Heart right ventricle (tissue), 16 donors: ENCODE measurements around the gene DIO3. TPM values are rescaled to one million over a fixed set of nuclear protein-coding genes. Genes with fewer than 3 reads are reported as not detected.

Source experiments
- ATAC-seq, 8 donors: fragments of 200-7000 bp; cut with Tn5 transposase; one replicate each; pipeline ENCODE4 v1.9.1; 2020; ENCODE audit warnings: mild to moderate bottlenecking in 8 of 8, moderate library complexity in 8 of 8, moderate number of reproducible peaks in 1 of 8
- DNase-seq, 2 donors: peaks; one replicate each; pipeline ENCODE4 v3.0.0-alpha.2; 2020
- H3K27ac ChIP-seq, 10 donors: fragments of 200-600 bp; sonication (generic) in 2 of 10; one replicate each; pipeline versions ENCODE4 v1.5.0 to v1.8.0; 2020 to 2022; ENCODE audit warnings: mild to moderate bottlenecking in 3 of 10
- H3K27me3 ChIP-seq, 7 donors: fragments of 200-600 bp; one replicate each; pipeline ENCODE4 v1.8.0; 2021 to 2022; ENCODE audit warnings: mild to moderate bottlenecking in 2 of 7
- H3K36me3 ChIP-seq, 9 donors: fragments of 200-600 bp; sonication (generic) in 1 of 9; one replicate each; pipeline versions ENCODE4 v1.5.0 to v1.8.0; 2020 to 2022; ENCODE audit warnings: mild to moderate bottlenecking in 2 of 9
- H3K4me1 ChIP-seq, 9 donors: fragments of 200-600 bp; sonication (generic) in 1 of 9; one replicate each; pipeline versions ENCODE4 v1.5.0 to v1.8.0; 2020 to 2022; ENCODE audit warnings: mild to moderate bottlenecking in 4 of 9
- H3K4me3 ChIP-seq, 10 donors: fragments of 200-600 bp; sonication (generic) in 2 of 10; one replicate each; pipeline versions ENCODE4 v1.5.0 to v1.8.0; 2020 to 2022; ENCODE audit warnings: mild to moderate bottlenecking in 7 of 10, moderate library complexity in 2 of 10
- H3K9me3 ChIP-seq, 11 donors: fragments of 200-600 bp in 10 of 11; sonication (generic) in 2 of 11; one replicate each; pipeline versions ENCODE4 v1.5.0 to v1.8.0; 2013 to 2022; ENCODE audit warnings: mild to moderate bottlenecking in 2 of 11, control low read depth in 1 of 11, moderate library complexity in 1 of 11
- WGBS, 2 donors: extraction: QIAGEN DNeasy Blood & Tissue Kit; methylation state at CpG; one replicate each; pipeline ENCODE4 v1.1.7; 2013; ENCODE audit warnings: inconsistent platforms in 1 of 2; 5-methylcytosine and 5-hydroxymethylcytosine counted together
- intact Hi-C, 10 donors: fragments of 100-400 bp; cut with DNase I; formaldehyde crosslinking; loops; one replicate each; pipeline versions ENCODE4 v1.11.1 to v1.14.2; 2022
- polyA plus RNA-seq, 2 donors: library from polyadenylated mRNA; stranded (reverse); fragments of 200-250 nt; gene quantifications; one replicate each; pipeline ENCODE4 v1.2.3, GENCODE V29; 2013
- total RNA-seq, 10 donors: library from RNA; stranded (reverse); fragmentation: NEBNext Ultra II Directional in 3 of 10; extraction: Animal tissue kit (Norgen Biotek cat#: 25700) in 3 of 10; gene quantifications; one replicate each; pipeline versions ENCODE4 v1.2.1 to v1.2.4, GENCODE V29; 2021 to 2023
- TF ChIP-seq, protein P1 (sequence below), 9 donors: fragments of 200-600 bp; sonication (generic) in 2 of 9; IDR thresholded peaks; one replicate each; pipeline versions ENCODE4 v1.5.0 to v1.8.0; 2021 to 2022; ENCODE audit warnings: antibody characterized with exemption in 9 of 9, mild to moderate bottlenecking in 5 of 9, moderate library complexity in 1 of 9
- donor health status: Arrhythmogenic right ventricular cardiomyopathy.
- donor health status: ischemic (EF 13 %, LVEDD 7.1; RV severe dilation, severe dysfunction).
- donor health status: healthy with polysubstance abuse.
- donor health status: DM: no; HTN: yes; CAD: no.
- donor health status: DM: no; HTN: no; CAD: no.
- donor health status: ischemic (EF 25% LVEDD 6.9; RV normal size, moderate dysfunction).
- donor health status: ischemic (EF 25% LVEDD 5.7; RV mildly dilated, moderate dysfunction).
- donor health status: healthy.
- donor health status: DM: yes; HTN: yes; CAD: no.
- donor health status: Ischemic cardiomyopathy.
- donor health status: ischemic (EF 35%, LVEDD 5.7; RV mildly dilated, moderate dysfunction).
- donor health status: nonischemic (EF 11% LVEDD 7.7; RV severe dilation, severe dysfunction).
- donor health status: DM: yes; HTN: yes; CAD: no.
- donor health status: PGD.
- donor health status: ischemic (EF 29% LVEDD 5.4; RV normal size, mild dysfunction).
- donor health status: nonischemic (EF 23%, LVEDD 6.1; RV moderate dilation, normal function).

DIO3 gene
- total and polyA plus RNA-seq, 12 donors: 0.15 to 0.33 (median 0.24) TPM; not detected in 8

DNA sequence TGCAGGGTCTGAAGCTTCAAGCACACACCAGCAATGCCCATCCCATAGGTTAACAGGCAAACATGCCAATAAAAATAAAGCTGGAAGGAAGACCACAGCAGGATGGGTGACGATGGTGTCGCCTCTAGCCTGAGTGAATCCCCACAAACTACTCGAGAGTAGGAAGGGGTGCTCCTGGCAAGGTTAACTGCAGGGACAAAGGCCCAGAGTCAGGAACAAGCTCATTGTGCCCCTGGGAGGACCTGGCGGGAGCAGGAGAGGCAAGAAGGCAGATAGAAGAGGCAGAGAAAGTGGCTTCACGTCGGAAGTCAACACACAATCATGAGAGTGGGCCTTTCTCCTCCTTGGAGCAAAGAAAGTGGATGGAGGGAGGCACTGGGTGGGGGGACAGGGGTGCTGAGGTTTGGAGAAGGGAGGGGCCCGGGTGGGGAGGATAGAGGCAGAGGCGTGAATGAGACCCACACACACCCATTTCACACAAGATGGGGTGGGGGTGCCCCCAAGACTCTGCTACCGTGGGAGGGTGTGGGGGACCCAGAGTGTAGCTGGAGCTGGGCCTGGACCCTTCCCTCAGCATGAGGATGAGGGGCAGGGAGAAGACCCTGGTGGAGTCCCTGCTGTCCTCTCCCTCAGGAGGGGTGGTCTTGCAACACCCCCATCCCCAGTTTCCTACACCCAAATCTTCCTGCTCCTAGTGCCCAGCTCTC, 43.1 kb downstream of the DIO3 start:
- H3K4me1 ChIP-seq: no peaks in the 10 kb centered on the region
- 84 to 86% methylated on average over 9 of the region's 9 CpGs for WGBS, 2 donors
- TF ChIP-seq, protein P1, sequence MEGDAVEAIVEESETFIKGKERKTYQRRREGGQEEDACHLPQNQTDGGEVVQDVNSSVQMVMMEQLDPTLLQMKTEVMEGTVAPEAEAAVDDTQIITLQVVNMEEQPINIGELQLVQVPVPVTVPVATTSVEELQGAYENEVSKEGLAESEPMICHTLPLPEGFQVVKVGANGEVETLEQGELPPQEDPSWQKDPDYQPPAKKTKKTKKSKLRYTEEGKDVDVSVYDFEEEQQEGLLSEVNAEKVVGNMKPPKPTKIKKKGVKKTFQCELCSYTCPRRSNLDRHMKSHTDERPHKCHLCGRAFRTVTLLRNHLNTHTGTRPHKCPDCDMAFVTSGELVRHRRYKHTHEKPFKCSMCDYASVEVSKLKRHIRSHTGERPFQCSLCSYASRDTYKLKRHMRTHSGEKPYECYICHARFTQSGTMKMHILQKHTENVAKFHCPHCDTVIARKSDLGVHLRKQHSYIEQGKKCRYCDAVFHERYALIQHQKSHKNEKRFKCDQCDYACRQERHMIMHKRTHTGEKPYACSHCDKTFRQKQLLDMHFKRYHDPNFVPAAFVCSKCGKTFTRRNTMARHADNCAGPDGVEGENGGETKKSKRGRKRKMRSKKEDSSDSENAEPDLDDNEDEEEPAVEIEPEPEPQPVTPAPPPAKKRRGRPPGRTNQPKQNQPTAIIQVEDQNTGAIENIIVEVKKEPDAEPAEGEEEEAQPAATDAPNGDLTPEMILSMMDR (IDR thresholded peaks at IDR 0.05): no peak
- no peaks in the 10 kb centered on the region for H3K9me3 ChIP-seq
- DNase-seq: no peak
- no peak for ATAC-seq
- no peaks in the 10 kb centered on the region for H3K36me3 ChIP-seq
- intact Hi-C loops: no loop called here
- H3K27ac ChIP-seq: no peak overlapping the region
- H3K4me3 ChIP-seq: no peak overlapping the region
- H3K27me3 ChIP-seq: peaks cover 0 to 47% (median 31%) of the 10 kb centered on the region in 7 donors

- Histone ChIP-seq H3K4me1 (no peaks in the 10 kb centered on the region), H3K9me3 (no peaks in the 10 kb centered on the region), H3K4me3 (no peak overlapping the region), H3K27ac (no peak overlapping the region), H3K36me3 (no peaks in the 10 kb centered on the region), H3K27me3 (peaks cover 0 to 53% (median 36%) of the 10 kb centered on the region in 7 donors)
- intact Hi-C loops: loop anchor here in 1 of 10 donors (5.0 kb wide), 1 partner anchor 1733 kb away; no protein-coding TSS in a partner anchor
- TF ChIP-seq, protein P1 (IDR thresholded peaks at IDR 0.05): no peak
- DNase-seq: no peak
- ATAC-seq: no peak
- WGBS, 2 donors: 87 to 88% methylated on average over 11 of the region's 11 CpGs
Measured at GRCh38 chr14:101604935-101605780, 43.9 kb downstream of the DIO3 start.

GRCh38 chr14:101605836-101606235, 44.5 kb downstream of the DIO3 start:
- TF ChIP-seq, protein P1 (IDR thresholded peaks at IDR 0.05): no peak
- Histone ChIP-seq H3K4me1 (no peaks in the 10 kb centered on the region), H3K9me3 (no peaks in the 10 kb centered on the region), H3K36me3 (no peaks in the 10 kb centered on the region), H3K27me3 (peaks cover 0 to 60% (median 43%) of the 10 kb centered on the region in 7 donors), H3K27ac (no peak overlapping the region), H3K4me3 (no peak overlapping the region)
- DNase-seq: no peak
- intact Hi-C loops: loop anchor here in 1 of 10 donors (5.0 kb wide), 1 partner anchor 1734 kb away; no protein-coding TSS in a partner anchor
- ATAC-seq: no peak
- 88 to 91% methylated on average over 4 of the region's 4 CpGs for WGBS, 2 donors

Other genes with a start within 250 kb of the DIO3 start
- 100 to 1,000 TPM; 183 to 257 (median 224) TPM for gene PPP2R5C, start 200.2 kb downstream of the DIO3 start, total RNA-seq
- 100 to 1,000 TPM in 1 of 2 donors, 10 to 100 TPM in 1; 66.8 to 157 TPM for gene PPP2R5C, start 200.2 kb downstream of the DIO3 start, polyA plus RNA-seq